OCI-LY1 (cell line): ENCODE measurements around the gene VWA5B1.

Experiments
- CTCF ChIP-seq: fragments of 200-600 bp; sonication (generic), shearing (Covaris generic); IDR thresholded peaks from 2 replicates; pipeline ENCODE4 v1.5.1; 2017; ENCODE audit warnings: mild to moderate bottlenecking, antibody characterized with exemption, low read length, moderate library complexity, mixed read lengths
- EZH2 ChIP-seq: fragments of 200-600 bp; sonication (generic), shearing (Covaris generic); IDR thresholded peaks from 2 replicates; pipeline ENCODE4 v1.8.0; 2017; ENCODE audit warnings: borderline replicate concordance, mixed run types, mild to moderate bottlenecking, antibody characterized with exemption, low read length, moderate library complexity, mixed read lengths

GRCh38 chr1:20349971-20350370 is 59.3 kb downstream of the VWA5B1 start:
- TF ChIP-seq CTCF (no peak), EZH2 (no peak)
